Colonic mucosa (tissue), 4 donors: ENCODE data around the gene DNAJC15. TPM values are rescaled to one million over a fixed set of nuclear protein-coding genes. Genes with fewer than 3 reads are reported as not detected.
A peak's percentile ranks its signal among the peaks of the same experiment; 100 is the strongest.

ENCODE experiments used
- DNase-seq: peaks from one replicate; pipeline ENCODE4 v3.0.0-alpha.2; 2020
- H3K27ac ChIP-seq: fragments of 200-600 bp; one replicate; pipeline ENCODE4 v1.8.0; 2021
- H3K27me3 ChIP-seq: fragments of 200-600 bp; one replicate; pipeline ENCODE4 v1.8.0; 2021
- H3K36me3 ChIP-seq: fragments of 200-600 bp; one replicate; pipeline ENCODE4 v1.8.0; 2021
- H3K4me1 ChIP-seq: fragments of 200-600 bp; one replicate; pipeline ENCODE4 v1.8.0; 2021; ENCODE audit warnings: mild to moderate bottlenecking
- H3K4me3 ChIP-seq: fragments of 200-600 bp; one replicate; pipeline ENCODE4 v1.8.0; 2021
- H3K9ac ChIP-seq, 2 donors: one replicate each; pipeline ENCODE4 v1.7.0; 2013; ENCODE audit warnings: control low read depth in 2 of 2, low read depth in 2 of 2, low read length in 2 of 2
- H3K9me3 ChIP-seq: fragments of 200-600 bp; one replicate; pipeline ENCODE4 v1.8.0; 2021
- intact Hi-C: fragments of 100-400 bp; cut with DNase I; formaldehyde crosslinking; loops from one replicate; pipeline ENCODE4 v1.14.1; 2022
- total RNA-seq, 2 donors: library from RNA; stranded (reverse); fragmentation: NEBNext Ultra II Directional in 1 of 2; extraction: Animal tissue kit (Norgen Biotek cat#: 25700) in 1 of 2; gene quantifications; one replicate each; pipeline ENCODE4 v1.2.1, GENCODE V29; 2021
- TF ChIP-seq, protein P1 (sequence below): fragments of 200-600 bp; IDR thresholded peaks from one replicate; pipeline ENCODE4 v1.8.0; 2022; ENCODE audit warnings: antibody characterized with exemption, mild to moderate bottlenecking
- donor health status: healthy.
- donor health status: DM: no; HTN: no; CAD: no.
- donor health status: DM: no; HTN: no; CAD: no.

Gene DNAJC15
- total RNA-seq: 10 to 100 TPM in 1 of 2 donors, 1 to 10 TPM in 1; 6.6 to 14.6 TPM

DNA sequence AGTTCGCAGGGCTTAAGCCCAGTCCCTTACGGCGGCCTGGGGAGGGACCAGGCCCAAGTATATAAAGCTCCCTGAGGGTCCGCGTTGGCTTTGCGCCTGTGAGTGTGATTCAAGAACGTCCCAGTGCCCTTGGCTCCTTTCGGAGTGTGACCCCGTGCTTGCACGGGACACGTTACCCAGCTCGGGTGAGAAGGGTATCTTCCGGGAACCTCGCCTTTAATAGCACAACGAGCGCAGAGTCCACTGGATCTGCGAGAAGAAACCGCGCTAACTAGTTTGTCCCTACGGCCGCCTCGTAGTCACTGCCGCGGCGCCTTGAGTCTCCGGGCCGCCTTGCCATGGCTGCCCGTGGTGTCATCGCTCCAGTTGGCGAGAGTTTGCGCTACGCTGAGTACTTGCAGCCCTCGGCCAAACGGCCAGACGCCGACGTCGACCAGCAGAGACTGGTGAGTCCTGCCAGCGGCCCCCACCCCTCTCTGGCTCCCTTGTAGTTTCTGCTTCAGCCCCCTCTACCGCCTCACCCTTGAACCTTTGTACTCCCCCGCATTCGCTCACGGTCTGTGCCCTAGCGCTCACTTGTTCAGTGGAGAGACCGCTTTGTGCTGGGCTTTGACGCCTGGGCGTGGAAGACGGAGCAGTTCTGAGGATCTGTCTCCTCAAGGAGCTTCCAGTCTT is at the start of gene DNAJC15:
DNAJC15 (plus strand) TSS at position 298 of the 675 bp plus-strand sequence; CDS start at position 339, 41 bp downstream.
- TF ChIP-seq, protein P1, sequence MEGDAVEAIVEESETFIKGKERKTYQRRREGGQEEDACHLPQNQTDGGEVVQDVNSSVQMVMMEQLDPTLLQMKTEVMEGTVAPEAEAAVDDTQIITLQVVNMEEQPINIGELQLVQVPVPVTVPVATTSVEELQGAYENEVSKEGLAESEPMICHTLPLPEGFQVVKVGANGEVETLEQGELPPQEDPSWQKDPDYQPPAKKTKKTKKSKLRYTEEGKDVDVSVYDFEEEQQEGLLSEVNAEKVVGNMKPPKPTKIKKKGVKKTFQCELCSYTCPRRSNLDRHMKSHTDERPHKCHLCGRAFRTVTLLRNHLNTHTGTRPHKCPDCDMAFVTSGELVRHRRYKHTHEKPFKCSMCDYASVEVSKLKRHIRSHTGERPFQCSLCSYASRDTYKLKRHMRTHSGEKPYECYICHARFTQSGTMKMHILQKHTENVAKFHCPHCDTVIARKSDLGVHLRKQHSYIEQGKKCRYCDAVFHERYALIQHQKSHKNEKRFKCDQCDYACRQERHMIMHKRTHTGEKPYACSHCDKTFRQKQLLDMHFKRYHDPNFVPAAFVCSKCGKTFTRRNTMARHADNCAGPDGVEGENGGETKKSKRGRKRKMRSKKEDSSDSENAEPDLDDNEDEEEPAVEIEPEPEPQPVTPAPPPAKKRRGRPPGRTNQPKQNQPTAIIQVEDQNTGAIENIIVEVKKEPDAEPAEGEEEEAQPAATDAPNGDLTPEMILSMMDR: no peak
- Histone ChIP-seq H3K4me1 (no peaks in the 10 kb centered on the region), H3K27me3 (no peaks in the 10 kb centered on the region), H3K9ac (peak within 1 kb of the TSS; percentile 75 to 76), H3K36me3 (no peaks in the 10 kb centered on the region), H3K9me3 (no peaks in the 10 kb centered on the region), H3K27ac (peak within 1 kb of the TSS; percentile 65), H3K4me3 (peak within 1 kb of the TSS; percentile 46)
- intact Hi-C loops: no loop called here
- peak; percentile 87 for DNase-seq

DNA sequence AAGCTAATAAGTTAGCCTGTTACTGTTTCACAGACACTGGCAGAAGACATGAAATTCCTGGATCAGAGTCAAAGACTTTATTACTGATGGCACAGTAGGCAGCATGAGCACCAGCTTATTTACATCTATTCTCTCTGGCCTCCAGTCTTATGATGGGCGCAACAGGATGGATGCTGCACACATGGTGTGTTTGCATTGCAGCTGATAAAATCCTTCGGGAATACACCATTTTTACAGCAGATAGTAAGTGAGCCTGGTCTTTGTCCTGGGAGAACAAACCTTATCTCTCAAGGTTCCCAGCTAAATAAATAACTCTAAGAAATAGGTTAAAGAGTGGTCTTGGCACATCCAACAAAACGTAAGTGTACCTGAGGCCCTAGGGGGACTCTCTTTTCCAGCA is 47.3 kb upstream of the DNAJC15 start:
- intact Hi-C loops: no loop called here
- Histone ChIP-seq H3K27ac (no peak overlapping the region), H3K4me3 (no peak overlapping the region), H3K27me3 (no peaks in the 10 kb centered on the region), H3K4me1 (no peaks in the 10 kb centered on the region), H3K9me3 (no peaks in the 10 kb centered on the region), H3K9ac (no peak overlapping the region), H3K36me3 (no peaks in the 10 kb centered on the region)
- no peak for DNase-seq
- TF ChIP-seq, protein P1: no peak

DNA sequence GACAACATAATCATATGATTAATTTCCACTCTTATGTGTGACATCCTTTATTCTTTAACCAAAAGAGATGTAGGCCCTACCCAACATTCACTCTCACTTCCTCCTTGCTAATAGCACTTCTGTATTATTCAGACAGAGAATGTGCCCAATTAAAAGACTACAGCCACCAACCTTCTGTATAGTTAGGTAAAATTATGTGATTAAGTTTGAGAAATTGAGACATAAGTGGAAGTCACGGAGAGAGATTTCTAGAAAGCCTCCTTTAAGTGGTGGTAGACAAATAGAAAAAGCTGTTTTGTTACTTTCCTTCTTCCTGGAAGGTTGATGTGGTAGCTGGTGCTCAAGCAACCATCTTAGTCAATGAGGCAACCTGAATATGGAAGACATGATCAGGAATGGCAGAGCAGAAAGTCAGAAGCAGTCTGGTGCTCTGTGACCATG is 46.1 kb upstream of the DNAJC15 start:
- no peak for DNase-seq
- no peak overlapping the region for H3K4me3 ChIP-seq
- H3K36me3 ChIP-seq: no peaks in the 10 kb centered on the region
- no peaks in the 10 kb centered on the region for H3K9me3 ChIP-seq
- H3K27me3 ChIP-seq: no peaks in the 10 kb centered on the region
- intact Hi-C loops: no loop called here
- TF ChIP-seq, protein P1: no peak
- H3K4me1 ChIP-seq: no peaks in the 10 kb centered on the region
- no peak overlapping the region for H3K27ac ChIP-seq
- H3K9ac ChIP-seq: no peak overlapping the region

DNA sequence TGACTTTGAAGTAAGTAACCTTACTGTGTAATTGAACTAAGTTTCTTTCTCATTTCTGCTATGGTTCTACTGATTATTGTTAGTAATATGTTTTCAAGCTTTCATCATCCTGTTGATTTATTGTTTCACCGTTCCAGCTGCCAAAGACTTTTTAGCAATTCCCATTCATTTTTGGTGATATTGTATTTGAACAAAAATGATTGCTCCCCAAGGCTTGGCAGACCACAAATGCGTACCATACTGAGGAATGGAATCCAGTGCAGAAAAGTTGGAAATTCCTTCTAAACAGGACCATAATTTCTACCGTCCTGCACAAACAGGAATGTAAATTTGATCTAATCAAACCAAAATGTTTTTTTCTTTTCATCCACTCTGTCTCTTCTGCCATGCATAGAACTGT is 42.1 kb upstream of the DNAJC15 start:
- Histone ChIP-seq H3K36me3 (no peaks in the 10 kb centered on the region), H3K4me1 (no peaks in the 10 kb centered on the region), H3K27ac (no peak overlapping the region), H3K4me3 (no peak overlapping the region), H3K9ac (no peak overlapping the region), H3K9me3 (no peaks in the 10 kb centered on the region), H3K27me3 (no peaks in the 10 kb centered on the region)
- intact Hi-C loops: no loop called here
- TF ChIP-seq, protein P1: no peak
- DNase-seq: no peak

DNA sequence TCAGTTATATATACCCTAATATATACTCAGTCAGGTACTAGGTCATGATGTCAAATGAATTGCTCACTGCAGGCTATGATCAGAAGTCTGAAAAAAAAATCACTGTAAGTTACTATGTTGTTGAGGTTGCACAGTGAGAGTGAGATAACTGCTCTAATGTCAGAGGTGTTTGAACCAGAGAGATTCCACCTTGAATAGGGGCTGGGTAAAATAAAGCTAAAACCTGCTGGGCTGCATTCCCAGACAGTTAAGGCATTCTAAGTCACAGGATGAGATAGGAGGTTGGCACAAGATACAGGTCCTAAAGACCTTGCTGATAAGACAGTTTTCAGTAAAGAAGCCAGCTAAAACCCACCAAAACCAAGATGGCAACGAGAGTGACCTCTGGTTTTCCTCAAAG is 41.5 kb upstream of the DNAJC15 start:
- Histone ChIP-seq H3K4me3 (no peak overlapping the region), H3K36me3 (no peaks in the 10 kb centered on the region), H3K9ac (no peak overlapping the region), H3K4me1 (no peaks in the 10 kb centered on the region), H3K9me3 (no peaks in the 10 kb centered on the region), H3K27ac (no peak overlapping the region), H3K27me3 (no peaks in the 10 kb centered on the region)
- peak; percentile 25 for DNase-seq
- TF ChIP-seq, protein P1: no peak
- intact Hi-C loops: no loop called here
